Ishikawa (cell line): Measurements from ENCODE around the gene MYH3.

ENCODE experiments used
- CEBPB ChIP-seq: IDR thresholded peaks from 2 replicates; pipeline ENCODE4 v1.6.1; 2012
- CREB1 ChIP-seq: IDR thresholded peaks from 2 replicates; pipeline ENCODE4 v1.6.1; 2012; ENCODE audit warnings: low read depth
- EGR1 ChIP-seq: IDR thresholded peaks from 2 replicates; pipeline ENCODE4 v1.6.1; 2012
- EP300 ChIP-seq: IDR thresholded peaks from 2 replicates; pipeline ENCODE4 v1.6.1; 2012; ENCODE audit warnings: borderline replicate concordance
- FOXM1 ChIP-seq: IDR thresholded peaks from 2 replicates; pipeline ENCODE4 v1.6.1; 2012; ENCODE audit warnings: low read depth, borderline replicate concordance
- NFIC ChIP-seq: IDR thresholded peaks from 2 replicates; pipeline ENCODE4 v1.6.1; 2012
- RAD21 ChIP-seq: IDR thresholded peaks from 2 replicates; pipeline ENCODE4 v1.6.1; 2012; ENCODE audit warnings: low read depth
- TAF1 ChIP-seq: IDR thresholded peaks from 2 replicates; pipeline ENCODE4 v1.6.1; 2012; ENCODE audit warnings: low read depth, mild to moderate bottlenecking
- TCF12 ChIP-seq: IDR thresholded peaks from 2 replicates; pipeline ENCODE4 v1.6.1; 2012; ENCODE audit warnings: low read depth
- TEAD4 ChIP-seq: IDR thresholded peaks from 2 replicates; pipeline ENCODE4 v1.6.1; 2012
- YY1 ChIP-seq: IDR thresholded peaks from 2 replicates; pipeline ENCODE4 v1.6.1; 2012; ENCODE audit warnings: low read depth
- ZBTB7A ChIP-seq: IDR thresholded peaks from 2 replicates; pipeline ENCODE4 v1.6.1; 2012; ENCODE audit warnings: low read depth
- TF ChIP-seq, protein P1 (sequence below): IDR thresholded peaks from 2 replicates; pipeline ENCODE4 v1.6.1; 2012
- TF ChIP-seq, protein P2 (sequence below): IDR thresholded peaks from 2 replicates; pipeline ENCODE4 v1.6.1; 2012
- TF ChIP-seq, protein P3 (sequence below): IDR thresholded peaks from 2 replicates; pipeline ENCODE4 v1.6.1; 2012; ENCODE audit warnings: low read depth, mild to moderate bottlenecking

The MYH3 gene

DNA sequence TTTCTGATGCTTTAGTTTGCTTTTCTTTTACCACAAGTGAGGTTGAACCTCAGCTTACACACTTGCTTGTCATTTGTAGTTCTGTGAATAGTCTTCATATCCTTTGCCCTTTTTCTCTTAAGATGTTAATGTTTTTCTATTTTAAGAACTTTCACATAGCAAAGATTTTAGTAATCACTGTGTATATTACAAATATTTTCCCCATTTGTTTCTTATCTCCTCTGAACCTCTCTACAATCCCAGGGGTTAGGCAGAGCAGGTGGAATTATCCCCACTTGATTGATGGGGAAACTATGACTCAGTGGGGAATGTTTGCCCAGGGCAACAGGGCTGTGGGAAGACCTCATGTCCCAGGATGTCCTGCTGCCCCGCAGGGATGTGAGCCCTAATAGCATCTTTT lies 11.7 kb upstream of the MYH3 start:
- TF ChIP-seq EGR1, result no peak
- TF ChIP-seq EP300, result no peak
- TF ChIP-seq NFIC, result no peak
- TF ChIP-seq, protein P1, sequence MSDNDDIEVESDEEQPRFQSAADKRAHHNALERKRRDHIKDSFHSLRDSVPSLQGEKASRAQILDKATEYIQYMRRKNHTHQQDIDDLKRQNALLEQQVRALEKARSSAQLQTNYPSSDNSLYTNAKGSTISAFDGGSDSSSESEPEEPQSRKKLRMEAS, result no peak
- TF ChIP-seq CREB1, result no peak
- TF ChIP-seq RAD21, result no peak
- no peak for TF ChIP-seq TAF1
- TF ChIP-seq, protein P2, sequence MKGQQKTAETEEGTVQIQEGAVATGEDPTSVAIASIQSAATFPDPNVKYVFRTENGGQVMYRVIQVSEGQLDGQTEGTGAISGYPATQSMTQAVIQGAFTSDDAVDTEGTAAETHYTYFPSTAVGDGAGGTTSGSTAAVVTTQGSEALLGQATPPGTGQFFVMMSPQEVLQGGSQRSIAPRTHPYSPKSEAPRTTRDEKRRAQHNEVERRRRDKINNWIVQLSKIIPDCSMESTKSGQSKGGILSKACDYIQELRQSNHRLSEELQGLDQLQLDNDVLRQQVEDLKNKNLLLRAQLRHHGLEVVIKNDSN, result no peak
- no peak for TF ChIP-seq FOXM1
- no peak for TF ChIP-seq TEAD4
- TF ChIP-seq YY1, result no peak

DNA sequence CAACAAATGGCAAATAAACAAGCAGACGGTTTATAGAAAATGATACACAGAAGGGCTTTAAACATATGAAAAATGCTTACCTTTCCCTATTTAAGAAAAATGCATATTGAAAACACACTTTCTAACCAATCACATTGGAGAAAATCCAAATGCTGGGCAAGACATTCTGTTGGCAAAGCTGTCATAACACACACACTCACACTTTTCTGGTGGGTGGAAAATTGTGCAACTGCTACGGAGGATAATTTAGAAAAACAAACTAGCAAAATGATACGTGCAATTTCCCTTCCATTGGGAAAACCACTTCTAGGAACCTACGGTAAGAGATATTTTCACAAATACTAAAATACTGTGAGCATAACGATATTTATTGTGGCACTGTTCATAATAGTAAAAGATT lies 9.8 kb upstream of the MYH3 start:
- TF ChIP-seq CEBPB (no peak), TEAD4 (no peak), FOXM1 (no peak), TCF12 (no peak), RAD21 (no peak), CREB1 (no peak), NFIC (no peak)

DNA sequence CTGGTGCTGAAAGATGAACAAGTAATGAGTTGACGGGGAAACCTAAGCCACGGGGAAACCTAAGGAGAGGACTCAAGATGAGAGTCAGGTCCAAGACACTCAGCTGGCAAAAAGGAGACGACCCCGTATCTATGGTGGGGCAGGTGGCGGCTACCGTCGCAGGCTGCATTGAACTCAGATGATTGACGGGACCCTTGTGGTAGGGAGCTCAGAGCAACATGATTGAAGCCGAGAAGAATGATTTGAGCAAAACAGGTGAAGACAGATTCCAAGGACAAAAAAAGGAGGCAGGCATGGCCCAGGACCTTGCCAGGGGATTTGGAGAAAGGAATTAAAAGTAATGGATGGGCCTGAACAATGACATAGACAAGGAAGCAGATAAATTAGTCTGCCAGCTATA lies 7.5 kb upstream of the MYH3 start:
- TF ChIP-seq EGR1 (no peak), CREB1 (no peak), TAF1 (no peak), RAD21 (no peak), TCF12 (no peak), CEBPB (no peak), EP300 (no peak), ZBTB7A (no peak), TEAD4 (no peak), YY1 (no peak), NFIC (no peak), FOXM1 (no peak)
- TF ChIP-seq, protein P3, sequence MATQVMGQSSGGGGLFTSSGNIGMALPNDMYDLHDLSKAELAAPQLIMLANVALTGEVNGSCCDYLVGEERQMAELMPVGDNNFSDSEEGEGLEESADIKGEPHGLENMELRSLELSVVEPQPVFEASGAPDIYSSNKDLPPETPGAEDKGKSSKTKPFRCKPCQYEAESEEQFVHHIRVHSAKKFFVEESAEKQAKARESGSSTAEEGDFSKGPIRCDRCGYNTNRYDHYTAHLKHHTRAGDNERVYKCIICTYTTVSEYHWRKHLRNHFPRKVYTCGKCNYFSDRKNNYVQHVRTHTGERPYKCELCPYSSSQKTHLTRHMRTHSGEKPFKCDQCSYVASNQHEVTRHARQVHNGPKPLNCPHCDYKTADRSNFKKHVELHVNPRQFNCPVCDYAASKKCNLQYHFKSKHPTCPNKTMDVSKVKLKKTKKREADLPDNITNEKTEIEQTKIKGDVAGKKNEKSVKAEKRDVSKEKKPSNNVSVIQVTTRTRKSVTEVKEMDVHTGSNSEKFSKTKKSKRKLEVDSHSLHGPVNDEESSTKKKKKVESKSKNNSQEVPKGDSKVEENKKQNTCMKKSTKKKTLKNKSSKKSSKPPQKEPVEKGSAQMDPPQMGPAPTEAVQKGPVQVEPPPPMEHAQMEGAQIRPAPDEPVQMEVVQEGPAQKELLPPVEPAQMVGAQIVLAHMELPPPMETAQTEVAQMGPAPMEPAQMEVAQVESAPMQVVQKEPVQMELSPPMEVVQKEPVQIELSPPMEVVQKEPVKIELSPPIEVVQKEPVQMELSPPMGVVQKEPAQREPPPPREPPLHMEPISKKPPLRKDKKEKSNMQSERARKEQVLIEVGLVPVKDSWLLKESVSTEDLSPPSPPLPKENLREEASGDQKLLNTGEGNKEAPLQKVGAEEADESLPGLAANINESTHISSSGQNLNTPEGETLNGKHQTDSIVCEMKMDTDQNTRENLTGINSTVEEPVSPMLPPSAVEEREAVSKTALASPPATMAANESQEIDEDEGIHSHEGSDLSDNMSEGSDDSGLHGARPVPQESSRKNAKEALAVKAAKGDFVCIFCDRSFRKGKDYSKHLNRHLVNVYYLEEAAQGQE, result no peak
- TF ChIP-seq, protein P2, result no peak
- TF ChIP-seq, protein P1, result no peak

DNA sequence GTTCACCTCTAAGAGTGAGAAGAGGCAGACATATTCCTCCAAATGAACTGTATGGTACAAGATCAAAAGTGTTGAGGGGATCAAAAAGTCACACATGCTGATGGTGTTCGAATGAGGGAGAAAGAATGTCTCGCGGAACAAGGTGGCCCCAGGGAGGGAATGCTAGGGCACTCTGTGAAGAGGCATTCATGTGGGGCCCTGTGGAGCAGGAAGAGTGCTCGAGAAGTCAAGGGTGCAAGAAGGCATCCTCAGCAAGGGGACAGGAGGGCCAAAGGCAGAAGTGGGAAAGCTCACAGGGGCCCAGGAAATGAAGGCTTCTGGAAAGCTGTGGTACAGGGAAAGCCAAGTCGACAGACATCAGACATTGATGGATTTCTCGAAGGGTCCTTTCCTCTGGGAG lies 6.1 kb upstream of the MYH3 start:
- no peak for TF ChIP-seq CEBPB

DNA sequence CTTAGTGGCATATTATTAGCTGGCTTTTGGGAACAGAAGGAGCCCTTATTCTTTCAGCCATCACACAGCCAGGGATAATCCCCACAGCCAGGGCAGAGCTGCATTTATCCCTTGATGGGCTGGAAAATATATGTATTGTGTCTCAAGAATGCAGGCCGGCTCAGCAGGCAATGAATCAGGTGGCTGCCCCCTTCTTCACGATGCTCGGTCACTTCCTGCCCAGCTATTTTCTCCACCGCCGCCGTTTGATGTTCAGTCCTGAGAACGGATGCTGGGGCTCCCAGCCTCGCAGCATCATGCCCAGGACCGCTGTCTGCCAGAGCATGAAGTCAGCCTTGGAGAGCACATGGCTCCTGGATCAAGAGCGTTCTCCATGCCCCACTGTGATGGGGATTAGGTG lies 4.3 kb upstream of the MYH3 start:
- TF ChIP-seq CEBPB, result no peak
- TF ChIP-seq, protein P1, result no peak
- TF ChIP-seq CREB1, result no peak
- TF ChIP-seq TAF1, result no peak
- no peak for TF ChIP-seq TCF12
- no peak for TF ChIP-seq RAD21
- TF ChIP-seq, protein P2, result no peak
- TF ChIP-seq EP300, result no peak
- TF ChIP-seq, protein P3, result no peak
- no peak for TF ChIP-seq FOXM1
- no peak for TF ChIP-seq TEAD4

DNA sequence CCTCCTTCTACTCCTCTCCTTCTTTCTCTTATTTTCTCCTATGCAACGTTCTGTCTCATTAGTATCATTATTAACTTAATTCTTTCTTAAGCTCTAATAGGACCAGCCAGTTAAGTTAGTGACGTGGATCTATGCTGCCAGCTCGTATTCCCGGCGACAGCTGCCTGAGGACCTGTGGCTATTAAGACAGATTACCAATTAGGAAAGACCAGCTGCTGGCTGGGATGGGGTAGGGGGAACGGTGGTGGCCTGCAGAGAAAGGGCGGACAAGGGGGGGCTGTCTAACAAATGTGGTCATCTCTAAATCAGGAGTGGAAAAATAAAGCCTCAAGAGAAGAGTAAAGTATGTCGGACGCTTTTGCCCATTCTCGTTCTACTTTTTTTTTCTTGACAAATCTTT lies 770 bp upstream of the MYH3 start:
- TF ChIP-seq, protein P3, result no peak
- TF ChIP-seq FOXM1 (no peak), TCF12 (no peak), EGR1 (no peak), NFIC (no peak), TEAD4 (no peak), ZBTB7A (no peak), RAD21 (no peak), YY1 (no peak), TAF1 (no peak), EP300 (no peak), CREB1 (no peak), CEBPB (no peak)
- TF ChIP-seq, protein P1, result no peak
- TF ChIP-seq, protein P2, result no peak
